Keratinocyte (primary cell): ENCODE results near the gene RGS9. TPM values are rescaled to one million over a fixed set of nuclear protein-coding genes. Genes with fewer than 3 reads are reported as not detected.

Source experiments
- DNase-seq: peaks from one replicate; pipeline ENCODE4 v3.0.0-alpha.2; 2011; ENCODE audit warnings: low read depth, missing footprints, low spot score
- FAIRE-seq: peaks from 2 replicates; lab custom pipeline; 2011; peaks lifted over from hg19 to GRCh38; lab: Jason Lieb, UNC
- H2AFZ ChIP-seq: 2 replicates; pipeline ENCODE4 v1.6.0; 2012; ENCODE audit warnings: low read length, control low read depth, inconsistent platforms; ENCODE audit not compliant: control insufficient read depth
- H3K27ac ChIP-seq: 2 replicates; pipeline ENCODE4 v1.5.1; 2011; ENCODE audit warnings: low read length; ENCODE audit not compliant: control insufficient read depth, insufficient read depth
- H3K27me3 ChIP-seq: 3 replicates; pipeline ENCODE4 v1.6.0; 2011; ENCODE audit warnings: low read length; ENCODE audit not compliant: control insufficient read depth, insufficient read depth; ENCODE audit errors: extremely low read depth
- H3K36me3 ChIP-seq, 2 experiments: 2 replicates in 1 of 2; 3 replicates in 1 of 2; pipeline ENCODE4 v1.5.1; 2011; ENCODE audit warnings: low read length in 2 of 2, mild to moderate bottlenecking in 1 of 2; ENCODE audit not compliant: control insufficient read depth in 2 of 2, insufficient read depth in 2 of 2; ENCODE audit errors: extremely low read depth in 1 of 2
- H3K4me1 ChIP-seq: 3 replicates; pipeline ENCODE4 v1.5.1; 2011; ENCODE audit warnings: low read length; ENCODE audit not compliant: control insufficient read depth, insufficient read depth; ENCODE audit errors: extremely low read depth
- H3K4me2 ChIP-seq: 3 replicates; pipeline ENCODE4 v1.6.0; 2011; ENCODE audit warnings: low read depth, low read length; ENCODE audit not compliant: control insufficient read depth, insufficient read depth; ENCODE audit errors: extremely low read depth
- H3K4me3 ChIP-seq, 3 experiments: fragments of 200-600 bp in 1 of 3; sonication (generic) in 1 of 3; 2 replicates in 2 of 3; 3 replicates in 1 of 3; pipeline ENCODE4 v1.5.1; 2011 to 2016; ENCODE audit warnings: low read length in 3 of 3, mild to moderate bottlenecking in 3 of 3, control low read depth in 2 of 3, inconsistent platforms in 1 of 3, low read depth in 1 of 3, mixed read lengths in 1 of 3, mixed run types in 1 of 3, moderate library complexity in 1 of 3; ENCODE audit not compliant: control insufficient read depth in 2 of 3, insufficient read depth in 2 of 3; ENCODE audit errors: extremely low read depth in 1 of 3
- H3K79me2 ChIP-seq: 2 replicates; pipeline ENCODE4 v1.6.0; 2012; ENCODE audit warnings: low read length; ENCODE audit not compliant: control insufficient read depth, insufficient read depth
- H3K9ac ChIP-seq: 3 replicates; pipeline ENCODE4 v1.6.0; 2011; ENCODE audit warnings: low read length; ENCODE audit not compliant: control insufficient read depth, insufficient read depth; ENCODE audit errors: extremely low read depth
- H3K9me1 ChIP-seq: 3 replicates; pipeline ENCODE4 v1.6.0; 2011; ENCODE audit warnings: low read length; ENCODE audit not compliant: control insufficient read depth, insufficient read depth; ENCODE audit errors: extremely low read depth
- H3K9me3 ChIP-seq: 2 replicates; pipeline ENCODE4 v1.5.1; 2012; ENCODE audit warnings: low read depth, low read length; ENCODE audit not compliant: control insufficient read depth
- H4K20me1 ChIP-seq: 3 replicates; pipeline ENCODE4 v1.6.0; 2011; ENCODE audit warnings: low read length; ENCODE audit not compliant: control insufficient read depth, insufficient read depth; ENCODE audit errors: extremely low read depth
- EZH2 ChIP-seq: IDR thresholded peaks from one replicate; pipeline ENCODE4 v1.6.1; 2012; ENCODE audit warnings: inconsistent platforms, mild to moderate bottlenecking, low read length, moderate library complexity
- dilution Hi-C: fragments of 300-500 bp; cut with MboI; formaldehyde crosslinking; loops from one replicate; pipeline ENCODE4 v1.7.0; 2020; ENCODE audit warnings: low sequenced_read_pairs; ENCODE audit not compliant: extremely low pct_ligation_motif_present
- polyA plus RNA-seq, 5 experiments: library from polyadenylated mRNA; depleted of rRNA in 3 of 5; stranded (reverse) in 3 of 5; stranded (forward) in 1 of 5; unstranded in 1 of 5; fragments of >200 nt; gene quantifications; 1 replicate in 1 of 5; 2 replicates in 3 of 5; 3 replicates in 1 of 5; pipeline versions ENCODE4 v1.2.1 to v1.2.3, GENCODE V29; 2011 to 2012; ENCODE audit warnings: missing spikeins in 2 of 5, low read depth in 1 of 5, low replicate concordance in 1 of 5
- TF ChIP-seq, protein P1 (sequence below), 3 experiments: IDR thresholded peaks in 1 of 3; conservative IDR thresholded peaks in 1 of 3; optimal IDR thresholded peaks in 1 of 3; 2 replicates in 2 of 3; 3 replicates in 1 of 3; pipeline versions ENCODE3 to v1.5.1; 2011; ENCODE audit warnings: low read length in 3 of 3, mild to moderate bottlenecking in 3 of 3, moderate library complexity in 2 of 3, control low read depth in 1 of 3, inconsistent platforms in 1 of 3; ENCODE audit not compliant: insufficient read depth in 2 of 3; ENCODE audit errors: extremely low read depth in 1 of 3

RGS9 gene
- polyA plus RNA-seq, 1 donor (not counting 4 experiments of a cell fraction or from before 2014, with no cell fraction given): 4.8 TPM

DNA sequence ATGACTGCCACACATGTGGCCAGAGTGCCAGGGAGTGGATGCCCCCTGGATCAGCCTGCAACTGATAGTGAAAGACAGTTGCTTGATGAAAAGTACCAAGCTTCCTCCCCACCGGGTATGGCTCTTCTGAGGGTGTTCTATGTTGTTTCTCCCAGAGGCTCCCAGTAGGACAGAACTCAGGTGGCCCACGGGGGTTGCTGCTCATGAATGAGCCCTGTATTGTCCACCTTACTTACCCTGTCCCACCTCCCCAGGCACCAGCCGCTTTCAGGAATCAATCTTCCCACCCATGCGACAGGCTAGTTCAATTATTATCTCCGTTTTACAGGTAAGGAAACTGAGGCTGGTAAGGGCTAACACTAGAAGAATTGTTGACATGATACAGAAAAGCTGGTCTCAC, 34.9 kb upstream of the RGS9 start:
- Histone ChIP-seq H3K9me1 (peaks cover 2% of the 10 kb centered on the region), H3K4me2 (no peak overlapping the region), H3K27ac (no peak overlapping the region), H3K4me3 (no peak overlapping the region), H3K9me3 (no peaks in the 10 kb centered on the region), H3K9ac (no peak overlapping the region), H3K79me2 (no peaks in the 10 kb centered on the region), H3K4me1 (peaks cover 38% of the 10 kb centered on the region), H2AFZ (no peak overlapping the region), H4K20me1 (no peaks in the 10 kb centered on the region), H3K27me3 (no peaks in the 10 kb centered on the region), H3K36me3 (no peaks in the 10 kb centered on the region)
- TF ChIP-seq EZH2: no peak
- TF ChIP-seq, protein P1, sequence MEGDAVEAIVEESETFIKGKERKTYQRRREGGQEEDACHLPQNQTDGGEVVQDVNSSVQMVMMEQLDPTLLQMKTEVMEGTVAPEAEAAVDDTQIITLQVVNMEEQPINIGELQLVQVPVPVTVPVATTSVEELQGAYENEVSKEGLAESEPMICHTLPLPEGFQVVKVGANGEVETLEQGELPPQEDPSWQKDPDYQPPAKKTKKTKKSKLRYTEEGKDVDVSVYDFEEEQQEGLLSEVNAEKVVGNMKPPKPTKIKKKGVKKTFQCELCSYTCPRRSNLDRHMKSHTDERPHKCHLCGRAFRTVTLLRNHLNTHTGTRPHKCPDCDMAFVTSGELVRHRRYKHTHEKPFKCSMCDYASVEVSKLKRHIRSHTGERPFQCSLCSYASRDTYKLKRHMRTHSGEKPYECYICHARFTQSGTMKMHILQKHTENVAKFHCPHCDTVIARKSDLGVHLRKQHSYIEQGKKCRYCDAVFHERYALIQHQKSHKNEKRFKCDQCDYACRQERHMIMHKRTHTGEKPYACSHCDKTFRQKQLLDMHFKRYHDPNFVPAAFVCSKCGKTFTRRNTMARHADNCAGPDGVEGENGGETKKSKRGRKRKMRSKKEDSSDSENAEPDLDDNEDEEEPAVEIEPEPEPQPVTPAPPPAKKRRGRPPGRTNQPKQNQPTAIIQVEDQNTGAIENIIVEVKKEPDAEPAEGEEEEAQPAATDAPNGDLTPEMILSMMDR (optimal IDR thresholded peaks at IDR 0.05 in 1 of 3, IDR thresholded peaks at IDR 0.05 in 1 of 3, conservative IDR thresholded peaks at IDR 0.05 in 1 of 3; ENCODE audit: extremely low read depth in 1 of 3, insufficient read depth in 2 of 3, low read length in 3 of 3): no peak
- dilution Hi-C loops: no loop called here
- no peak for FAIRE-seq
- DNase-seq: no peak

DNA sequence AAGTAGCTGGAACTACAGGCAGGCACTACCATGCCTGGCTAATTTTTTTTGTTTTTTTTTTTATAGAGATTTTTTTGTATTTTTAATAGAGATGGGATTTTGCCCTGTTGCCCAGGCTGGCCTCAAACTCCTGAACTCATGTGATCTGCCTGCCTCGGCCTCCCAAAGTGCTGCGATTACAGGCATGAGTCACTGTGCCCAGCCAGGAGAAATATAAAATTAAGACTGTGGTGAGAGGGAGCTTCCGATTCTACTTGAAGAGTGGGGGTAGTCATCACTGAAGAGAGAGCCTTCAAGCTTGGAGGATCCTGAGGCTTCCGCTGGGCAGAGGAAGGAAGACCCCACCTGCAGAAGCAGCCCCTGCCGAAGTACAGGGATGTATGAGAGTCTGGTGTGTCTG, 34.4 kb upstream of the RGS9 start:
- H3K9me1 ChIP-seq: peaks cover 2% of the 10 kb centered on the region
- DNase-seq: no peak
- no peaks in the 10 kb centered on the region for H3K79me2 ChIP-seq
- H3K4me2 ChIP-seq: no peak overlapping the region
- dilution Hi-C loops: no loop called here
- H3K27me3 ChIP-seq: no peaks in the 10 kb centered on the region
- no peak overlapping the region for H3K9ac ChIP-seq
- H3K27ac ChIP-seq: no peak overlapping the region
- no peaks in the 10 kb centered on the region for H3K9me3 ChIP-seq
- H4K20me1 ChIP-seq: no peaks in the 10 kb centered on the region
- no peak overlapping the region for H3K4me3 ChIP-seq
- no peak for FAIRE-seq
- H2AFZ ChIP-seq: no peak overlapping the region
- H3K4me1 ChIP-seq: peaks cover 44% of the 10 kb centered on the region
- no peaks in the 10 kb centered on the region for H3K36me3 ChIP-seq
- TF ChIP-seq, protein P1 (optimal IDR thresholded peaks at IDR 0.05 in 1 of 3, IDR thresholded peaks at IDR 0.05 in 1 of 3, conservative IDR thresholded peaks at IDR 0.05 in 1 of 3; ENCODE audit: extremely low read depth in 1 of 3, insufficient read depth in 2 of 3, low read length in 3 of 3): no peak
- no peak for TF ChIP-seq EZH2
